Vagina (tissue), 2 donors: ENCODE data around the gene FAM107B.

Experiments used
- POLR2A ChIP-seq, 2 donors: fragments of 450-650 bp; IDR thresholded peaks; one replicate each; pipeline ENCODE4 v1.6.1; 2017; ENCODE audit warnings: antibody characterized with exemption in 2 of 2, mild to moderate bottlenecking in 2 of 2, moderate library complexity in 2 of 2
- POLR2AphosphoS5 ChIP-seq, 2 donors: sonication (generic); formaldehyde crosslinking; IDR thresholded peaks; one replicate each; pipeline ENCODE4 v1.9.0; 2017; ENCODE audit warnings: antibody characterized with exemption in 2 of 2, mild to moderate bottlenecking in 2 of 2, low read depth in 1 of 2; ENCODE audit not compliant: insufficient read depth in 1 of 2
- TF ChIP-seq, protein P1 (sequence below), 3 experiments: fragments of 450-650 bp in 2 of 3; fragments of 200-600 bp in 1 of 3; sonication (generic) in 1 of 3; IDR thresholded peaks; one replicate each; pipeline ENCODE4 v1.5.1; 2017 to 2019; ENCODE audit warnings: antibody characterized with exemption in 3 of 3, mild to moderate bottlenecking in 2 of 3, moderate library complexity in 2 of 3

DNA sequence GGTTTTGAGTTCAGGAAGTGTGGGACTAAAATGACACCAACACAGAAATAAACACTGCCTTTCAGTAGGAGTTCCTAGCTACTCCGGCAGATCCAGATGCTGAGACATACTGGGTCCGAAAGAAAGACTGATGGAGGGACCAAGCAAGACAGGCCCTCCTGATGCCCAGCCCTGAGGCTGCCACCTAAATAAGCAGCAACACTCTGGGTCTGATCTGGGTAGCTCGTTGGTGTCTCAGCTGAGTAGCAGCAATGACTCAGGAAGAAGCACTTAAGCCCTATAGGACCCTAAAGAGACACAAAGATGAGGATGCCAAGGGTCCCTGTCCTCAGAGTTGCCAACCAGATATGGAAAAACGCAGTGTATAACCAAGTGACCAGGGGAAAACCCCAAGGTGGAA lies 190.7 kb downstream of the FAM107B start:
- TF ChIP-seq, protein P1, sequence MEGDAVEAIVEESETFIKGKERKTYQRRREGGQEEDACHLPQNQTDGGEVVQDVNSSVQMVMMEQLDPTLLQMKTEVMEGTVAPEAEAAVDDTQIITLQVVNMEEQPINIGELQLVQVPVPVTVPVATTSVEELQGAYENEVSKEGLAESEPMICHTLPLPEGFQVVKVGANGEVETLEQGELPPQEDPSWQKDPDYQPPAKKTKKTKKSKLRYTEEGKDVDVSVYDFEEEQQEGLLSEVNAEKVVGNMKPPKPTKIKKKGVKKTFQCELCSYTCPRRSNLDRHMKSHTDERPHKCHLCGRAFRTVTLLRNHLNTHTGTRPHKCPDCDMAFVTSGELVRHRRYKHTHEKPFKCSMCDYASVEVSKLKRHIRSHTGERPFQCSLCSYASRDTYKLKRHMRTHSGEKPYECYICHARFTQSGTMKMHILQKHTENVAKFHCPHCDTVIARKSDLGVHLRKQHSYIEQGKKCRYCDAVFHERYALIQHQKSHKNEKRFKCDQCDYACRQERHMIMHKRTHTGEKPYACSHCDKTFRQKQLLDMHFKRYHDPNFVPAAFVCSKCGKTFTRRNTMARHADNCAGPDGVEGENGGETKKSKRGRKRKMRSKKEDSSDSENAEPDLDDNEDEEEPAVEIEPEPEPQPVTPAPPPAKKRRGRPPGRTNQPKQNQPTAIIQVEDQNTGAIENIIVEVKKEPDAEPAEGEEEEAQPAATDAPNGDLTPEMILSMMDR (IDR thresholded peaks at IDR 0.05) = no peak
- TF ChIP-seq POLR2A (IDR thresholded peaks at IDR 0.05) (no peak), POLR2AphosphoS5 (IDR thresholded peaks at IDR 0.05; ENCODE audit: insufficient read depth in 1 of 2, low read depth in 1 of 2) (no peak)
